AG04450 (cell line): ENCODE data around the gene CD99. TPM values are rescaled to one million over a fixed set of nuclear protein-coding genes. Genes with fewer than 3 reads are reported as not detected.
"Not testable (repeated sequence)": the region's sequence is repeated elsewhere in the genome, so short reads cannot be mapped to it uniquely, and the experiment has no call there.

ENCODE experiments used
- CTCF ChIA-PET: fragments of 300-600, 350-600 bp; formaldehyde crosslinking; extraction: SDS; loops from one replicate; lab custom pipeline; 2022; ENCODE audit warnings: antibody characterized with exemption, inconsistent platforms; lab: Charles Lee
- POLR2A ChIA-PET: fragments of 350-600 bp; formaldehyde crosslinking; extraction: SDS; loops from one replicate; lab custom pipeline; 2021; ENCODE audit warnings: antibody characterized with exemption, inconsistent platforms; lab: Yijun Ruan, JAX
- DNase-seq: peaks from one replicate; pipeline ENCODE4 v3.0.0-alpha.2; 2011; ENCODE audit warnings: low read depth, low spot score
- H3K27ac ChIP-seq: one replicate; pipeline ENCODE4 v1.5.1; 2012; ENCODE audit warnings: low read depth, low read length, control low read depth
- H3K27me3 ChIP-seq: one replicate; pipeline ENCODE4 v1.6.0; 2012; ENCODE audit warnings: low read length; ENCODE audit not compliant: control insufficient read depth, insufficient read depth
- H3K4me3 ChIP-seq: 2 replicates; pipeline ENCODE4 v1.5.1; 2011; ENCODE audit warnings: mild to moderate bottlenecking, low read depth, low read length, control low read depth
- H3K9me3 ChIP-seq: 2 replicates; pipeline ENCODE4 v1.5.1; 2012; ENCODE audit warnings: low read length; ENCODE audit not compliant: control insufficient read depth, insufficient read depth
- polyA plus RNA-seq: library from polyadenylated mRNA; depleted of rRNA; stranded (reverse); fragments of >200 nt; gene quantifications from 2 replicates; pipeline ENCODE4 v1.2.3, GENCODE V29; 2011
- TF ChIP-seq, protein P1 (sequence below): IDR thresholded peaks from 2 replicates; pipeline ENCODE4 v1.5.1; 2011; ENCODE audit warnings: low read depth, low read length, control low read depth, inconsistent platforms

Gene CD99
- polyA plus RNA-seq, 1 experiment, result 355 TPM

DNA sequence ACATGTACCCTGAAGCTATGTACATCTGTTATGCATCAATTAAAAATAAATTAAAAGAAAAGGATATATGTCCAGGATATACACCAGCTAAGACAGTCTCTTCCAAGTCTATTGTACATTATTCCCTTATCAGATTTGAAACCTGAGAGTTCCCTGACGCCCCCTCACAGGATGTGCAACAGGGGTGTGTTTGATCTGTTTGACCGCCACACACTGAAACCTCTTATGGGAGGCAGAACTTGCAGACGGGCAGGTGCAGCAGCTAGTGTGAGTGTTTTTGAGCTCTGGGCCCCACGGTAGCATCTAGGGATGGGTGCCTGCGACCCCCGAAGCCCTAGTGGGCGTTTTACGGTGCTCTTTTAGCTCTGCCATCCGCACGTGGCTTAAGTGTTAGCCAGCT, 65.5 kb downstream of the CD99 start:
- CTCF ChIA-PET, result no interaction called here
- POLR2A ChIA-PET, result no interaction called here
- TF ChIP-seq, protein P1, sequence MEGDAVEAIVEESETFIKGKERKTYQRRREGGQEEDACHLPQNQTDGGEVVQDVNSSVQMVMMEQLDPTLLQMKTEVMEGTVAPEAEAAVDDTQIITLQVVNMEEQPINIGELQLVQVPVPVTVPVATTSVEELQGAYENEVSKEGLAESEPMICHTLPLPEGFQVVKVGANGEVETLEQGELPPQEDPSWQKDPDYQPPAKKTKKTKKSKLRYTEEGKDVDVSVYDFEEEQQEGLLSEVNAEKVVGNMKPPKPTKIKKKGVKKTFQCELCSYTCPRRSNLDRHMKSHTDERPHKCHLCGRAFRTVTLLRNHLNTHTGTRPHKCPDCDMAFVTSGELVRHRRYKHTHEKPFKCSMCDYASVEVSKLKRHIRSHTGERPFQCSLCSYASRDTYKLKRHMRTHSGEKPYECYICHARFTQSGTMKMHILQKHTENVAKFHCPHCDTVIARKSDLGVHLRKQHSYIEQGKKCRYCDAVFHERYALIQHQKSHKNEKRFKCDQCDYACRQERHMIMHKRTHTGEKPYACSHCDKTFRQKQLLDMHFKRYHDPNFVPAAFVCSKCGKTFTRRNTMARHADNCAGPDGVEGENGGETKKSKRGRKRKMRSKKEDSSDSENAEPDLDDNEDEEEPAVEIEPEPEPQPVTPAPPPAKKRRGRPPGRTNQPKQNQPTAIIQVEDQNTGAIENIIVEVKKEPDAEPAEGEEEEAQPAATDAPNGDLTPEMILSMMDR, result no peak
- Histone ChIP-seq H3K4me3 (no peak overlapping the region), H3K27me3 (peaks cover 2% of the 10 kb centered on the region), H3K9me3 (peaks cover 2% of the 10 kb centered on the region; the same call in 1 of the 2 replicates), H3K27ac (no peak overlapping the region)
- DNase-seq, result no peak

DNA sequence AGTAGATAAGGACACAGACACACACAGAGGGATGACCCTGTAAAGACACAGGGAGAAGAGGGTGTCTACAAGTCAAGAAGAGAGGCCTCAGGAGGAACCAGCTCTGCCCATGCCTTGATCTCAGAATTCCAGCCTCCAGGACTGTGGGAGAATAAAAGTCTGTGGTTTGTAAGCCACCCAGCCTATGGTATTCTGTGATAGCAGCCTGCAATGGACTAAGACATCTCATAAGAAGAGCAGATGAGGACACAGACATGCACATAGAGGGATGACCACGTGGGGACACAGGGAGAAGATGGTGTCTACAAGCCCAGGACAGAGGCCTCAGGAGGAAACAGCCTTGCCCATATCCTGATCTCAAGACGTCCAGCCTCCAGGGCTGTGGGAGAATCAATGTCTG, 70.2 kb downstream of the CD99 start:
- CTCF ChIA-PET, result no interaction called here
- no peak overlapping the region for H3K4me3 ChIP-seq
- peaks cover 2% of the 10 kb centered on the region; the same call in 1 of the 2 replicates for H3K9me3 ChIP-seq
- TF ChIP-seq, protein P1, result no peak
- H3K27me3 ChIP-seq, result peaks cover 2% of the 10 kb centered on the region
- DNase-seq, result no peak
- H3K27ac ChIP-seq, result no peak overlapping the region
- POLR2A ChIA-PET, result no interaction called here

DNA sequence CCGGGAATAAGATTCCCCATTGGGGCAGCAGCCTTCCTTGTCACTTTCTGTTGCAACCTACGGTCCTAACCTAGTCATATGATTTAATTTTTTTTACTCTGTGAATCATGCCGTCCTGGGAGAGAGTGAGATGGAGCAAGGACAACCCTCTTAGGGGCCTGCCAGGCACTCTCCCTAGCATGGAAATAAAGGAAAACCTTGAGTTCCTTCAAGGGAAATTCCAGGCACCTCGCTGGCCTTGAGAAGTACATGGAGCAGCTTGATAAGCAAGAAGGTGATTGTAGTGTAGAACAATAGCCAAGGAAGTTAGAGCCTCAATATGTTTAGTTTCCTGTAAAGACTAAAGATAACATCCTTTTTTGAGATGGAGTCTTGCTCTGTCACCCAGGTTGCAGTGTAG, 71.6 kb downstream of the CD99 start:
- H3K4me3 ChIP-seq, H3K27ac ChIP-seq, DNase-seq, CTCF ChIA-PET, H3K9me3 ChIP-seq, POLR2A ChIA-PET, H3K27me3 ChIP-seq: not testable (repeated sequence)

DNA sequence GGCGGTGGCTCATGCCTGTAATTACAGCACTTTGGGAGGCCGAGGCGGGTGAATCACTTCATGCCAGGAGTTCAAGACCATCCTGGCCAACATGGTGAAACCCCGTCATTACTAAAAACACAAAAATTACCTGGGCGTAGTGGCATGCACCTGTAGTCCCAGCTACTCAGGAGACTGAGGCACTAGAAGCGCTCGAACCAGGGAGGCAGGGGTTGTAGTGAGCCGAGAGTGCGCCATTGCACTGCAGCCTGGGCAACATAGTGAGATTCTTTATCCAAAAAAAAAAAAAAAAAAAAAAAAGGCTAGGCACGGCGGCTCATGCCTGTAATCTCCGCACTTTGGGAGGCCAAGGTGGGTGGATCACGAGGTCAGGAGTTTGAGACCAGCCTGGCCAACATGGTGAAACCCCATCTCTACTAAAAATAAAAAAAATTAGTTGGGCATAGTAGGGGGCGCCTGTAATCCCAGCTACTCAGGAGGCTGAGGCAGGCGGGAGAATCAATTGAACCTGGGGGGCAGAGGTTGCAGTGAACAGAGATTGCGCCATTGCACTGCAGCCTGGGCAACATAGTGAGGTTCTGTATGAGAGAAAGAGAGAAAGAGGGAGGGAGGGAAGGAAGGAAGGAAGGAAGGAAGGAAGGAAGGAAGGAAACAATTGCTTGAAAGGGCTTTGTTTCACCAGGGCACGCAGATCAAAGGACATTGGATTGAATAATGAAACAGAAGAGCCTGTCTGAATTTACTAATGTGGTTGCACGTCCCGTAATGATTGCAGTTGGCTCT, 73.9 kb downstream of the CD99 start:
- not testable (repeated sequence) for H3K27ac ChIP-seq

DNA sequence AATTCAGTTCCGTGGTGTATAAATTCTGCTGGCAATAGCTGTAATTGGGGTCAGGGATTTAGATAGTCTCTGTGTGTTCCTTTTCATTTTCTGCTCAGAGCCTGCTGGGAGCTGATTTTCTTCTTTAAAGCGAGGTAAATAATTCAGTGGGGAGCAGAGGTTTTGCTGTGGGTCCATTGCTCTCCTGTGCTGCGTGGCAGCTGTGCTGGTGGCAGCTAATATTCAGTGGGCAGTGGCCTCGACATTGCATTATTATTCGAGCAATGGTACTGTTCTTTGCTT, 74.4 kb downstream of the CD99 start:
- Histone ChIP-seq H3K4me3 (no peak overlapping the region), H3K27ac (no peak overlapping the region), H3K9me3 (no peaks in the 10 kb centered on the region), H3K27me3 (peaks cover 5% of the 10 kb centered on the region)
- ChIA-PET CTCF (no interaction called here), POLR2A (no interaction called here)
- TF ChIP-seq, protein P1, result no peak
- DNase-seq, result no peak

More for the DNA sequence above, 73.9 kb downstream of the CD99 start:
- CTCF ChIA-PET, H3K27me3 ChIP-seq, H3K4me3 ChIP-seq, DNase-seq, H3K9me3 ChIP-seq, POLR2A ChIA-PET: not testable (repeated sequence)

DNA sequence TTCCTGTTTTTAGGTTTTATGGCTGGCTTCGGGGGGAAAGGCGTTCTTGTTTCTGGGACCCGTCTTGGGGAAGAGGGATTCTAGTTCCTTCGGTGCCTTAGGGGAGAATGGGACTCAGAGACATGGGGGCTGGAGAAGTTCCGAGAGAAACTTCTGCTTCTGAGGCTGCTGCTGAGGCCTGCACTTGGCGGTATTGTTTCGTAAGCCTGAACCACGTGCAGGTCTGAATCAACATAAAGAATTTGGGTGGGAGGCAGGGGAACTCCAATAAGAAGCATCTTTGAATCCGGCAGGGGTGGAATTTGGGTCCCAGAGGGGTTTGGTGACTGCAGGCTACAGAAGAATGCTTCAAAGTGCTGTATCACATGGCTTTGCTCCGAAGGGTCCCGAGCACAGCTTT, 75.8 kb downstream of the CD99 start:
- POLR2A ChIA-PET, result no interaction called here
- H3K27ac ChIP-seq, result no peak overlapping the region
- DNase-seq, result no peak
- H3K9me3 ChIP-seq, result no peaks in the 10 kb centered on the region
- CTCF ChIA-PET, result no interaction called here
- H3K27me3 ChIP-seq, result peaks cover 5% of the 10 kb centered on the region
- TF ChIP-seq, protein P1, result no peak
- H3K4me3 ChIP-seq, result no peak overlapping the region
